GM23338 (cell line): ENCODE measurements around the gene TPRG1. TPM values are rescaled to one million over a fixed set of nuclear protein-coding genes. Genes with fewer than 3 reads are reported as not detected.

Experiments
- EZH2 ChIP-seq: fragments of 200-600 bp; sonication (generic); IDR thresholded peaks from one replicate; pipeline ENCODE4 v1.8.0; 2017; ENCODE audit warnings: antibody characterized with exemption, mild to moderate bottlenecking, low read depth; ENCODE audit not compliant: unreplicated experiment
- EZH2phosphoT487 ChIP-seq: fragments of 200-600 bp; sonication (generic); IDR thresholded peaks from one replicate; pipeline ENCODE4 v1.8.1; 2018; ENCODE audit warnings: antibody characterized with exemption; ENCODE audit not compliant: unreplicated experiment
- JUNB ChIP-seq: IDR thresholded peaks from one replicate; pipeline ENCODE4 v1.6.1; 2016; ENCODE audit warnings: antibody characterized with exemption; ENCODE audit not compliant: unreplicated experiment
- NANOG ChIP-seq: IDR thresholded peaks from 2 replicates; pipeline ENCODE4 v1.6.1; 2016; ENCODE audit warnings: antibody characterized with exemption, borderline replicate concordance
- POLR2AphosphoS5 ChIP-seq: IDR thresholded peaks from 2 replicates; pipeline ENCODE4 v1.6.1; 2016; ENCODE audit warnings: antibody characterized with exemption, low read depth
- STAT1 ChIP-seq: IDR thresholded peaks from one replicate; pipeline ENCODE4 v1.6.1; 2016; ENCODE audit warnings: antibody characterized with exemption; ENCODE audit not compliant: unreplicated experiment
- ZNF114 ChIP-seq: fragments of 250-450 bp; sonication (Bioruptor Pico); IDR thresholded peaks from 2 replicates; pipeline ENCODE4 v1.5.0; 2020; ENCODE audit warnings: mild to moderate bottlenecking, moderate library complexity
- ZNF462 ChIP-seq: fragments of 250-450 bp; sonication (Bioruptor Pico); IDR thresholded peaks from 2 replicates; pipeline ENCODE4 v1.5.0; 2020; ENCODE audit warnings: mild to moderate bottlenecking, moderate library complexity
- polyA plus RNA-seq: library from polyadenylated mRNA; unstranded; fragments of >200 nt; fragmentation: Nextera tagmentation; extraction: Ambion mirVana; gene quantifications from 2 replicates; pipeline ENCODE4 v1.2.1, GENCODE V29; 2016
- total RNA-seq: library from RNA; depleted of rRNA; stranded (reverse); fragments of >200 nt; shearing (Covaris generic); gene quantifications from 2 replicates; pipeline ENCODE4 v1.2.3, GENCODE V29; 2014
- TF ChIP-seq, protein P1 (sequence below), 2 experiments: fragments of 200-600 bp in 1 of 2; sonication (generic) in 1 of 2; conservative IDR thresholded peaks; 2 replicates each; pipeline versions ENCODE4 v1.5.1 to v1.6.1; 2016 to 2017; ENCODE audit warnings: antibody characterized with exemption in 2 of 2, low read depth in 2 of 2, mild to moderate bottlenecking in 2 of 2, moderate library complexity in 1 of 2

Gene TPRG1
- total and polyA plus RNA-seq, 2 experiments from 2014 or later: 0.74 to 1.7 TPM

GRCh38 chr3:189353318-189353965, 181.7 kb downstream of the TPRG1 start (continued):
- TF ChIP-seq ZNF462 (no peak), EZH2 (no peak), NANOG (no peak), JUNB (no peak), POLR2AphosphoS5 (no peak), STAT1 (no peak), EZH2phosphoT487 (no peak), ZNF114 (CRISPR knock-in tag) (no peak)
- TF ChIP-seq, protein P1, sequence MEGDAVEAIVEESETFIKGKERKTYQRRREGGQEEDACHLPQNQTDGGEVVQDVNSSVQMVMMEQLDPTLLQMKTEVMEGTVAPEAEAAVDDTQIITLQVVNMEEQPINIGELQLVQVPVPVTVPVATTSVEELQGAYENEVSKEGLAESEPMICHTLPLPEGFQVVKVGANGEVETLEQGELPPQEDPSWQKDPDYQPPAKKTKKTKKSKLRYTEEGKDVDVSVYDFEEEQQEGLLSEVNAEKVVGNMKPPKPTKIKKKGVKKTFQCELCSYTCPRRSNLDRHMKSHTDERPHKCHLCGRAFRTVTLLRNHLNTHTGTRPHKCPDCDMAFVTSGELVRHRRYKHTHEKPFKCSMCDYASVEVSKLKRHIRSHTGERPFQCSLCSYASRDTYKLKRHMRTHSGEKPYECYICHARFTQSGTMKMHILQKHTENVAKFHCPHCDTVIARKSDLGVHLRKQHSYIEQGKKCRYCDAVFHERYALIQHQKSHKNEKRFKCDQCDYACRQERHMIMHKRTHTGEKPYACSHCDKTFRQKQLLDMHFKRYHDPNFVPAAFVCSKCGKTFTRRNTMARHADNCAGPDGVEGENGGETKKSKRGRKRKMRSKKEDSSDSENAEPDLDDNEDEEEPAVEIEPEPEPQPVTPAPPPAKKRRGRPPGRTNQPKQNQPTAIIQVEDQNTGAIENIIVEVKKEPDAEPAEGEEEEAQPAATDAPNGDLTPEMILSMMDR (conservative IDR thresholded peaks at IDR 0.05; ENCODE audit: low read depth in 2 of 2): no peak
